GM21360 (cell line): Measurements from ENCODE around the gene METTL23.
"Not testable (repeated sequence)": the region's sequence is repeated elsewhere in the genome, so short reads cannot be mapped to it uniquely, and the experiment has no call there.

Source experiments
- ATAC-seq: cut with Tn5 transposase; IDR thresholded peaks from one replicate; pipeline ENCODE4 v1.9.1; 2021; ENCODE audit warnings: mild to moderate bottlenecking, moderate library complexity; ENCODE audit not compliant: unreplicated experiment

Gene METTL23

GRCh38 chr17:76691379-76692191 lies 35.1 kb upstream of the METTL23 start:
- no peak for ATAC-seq

DNA sequence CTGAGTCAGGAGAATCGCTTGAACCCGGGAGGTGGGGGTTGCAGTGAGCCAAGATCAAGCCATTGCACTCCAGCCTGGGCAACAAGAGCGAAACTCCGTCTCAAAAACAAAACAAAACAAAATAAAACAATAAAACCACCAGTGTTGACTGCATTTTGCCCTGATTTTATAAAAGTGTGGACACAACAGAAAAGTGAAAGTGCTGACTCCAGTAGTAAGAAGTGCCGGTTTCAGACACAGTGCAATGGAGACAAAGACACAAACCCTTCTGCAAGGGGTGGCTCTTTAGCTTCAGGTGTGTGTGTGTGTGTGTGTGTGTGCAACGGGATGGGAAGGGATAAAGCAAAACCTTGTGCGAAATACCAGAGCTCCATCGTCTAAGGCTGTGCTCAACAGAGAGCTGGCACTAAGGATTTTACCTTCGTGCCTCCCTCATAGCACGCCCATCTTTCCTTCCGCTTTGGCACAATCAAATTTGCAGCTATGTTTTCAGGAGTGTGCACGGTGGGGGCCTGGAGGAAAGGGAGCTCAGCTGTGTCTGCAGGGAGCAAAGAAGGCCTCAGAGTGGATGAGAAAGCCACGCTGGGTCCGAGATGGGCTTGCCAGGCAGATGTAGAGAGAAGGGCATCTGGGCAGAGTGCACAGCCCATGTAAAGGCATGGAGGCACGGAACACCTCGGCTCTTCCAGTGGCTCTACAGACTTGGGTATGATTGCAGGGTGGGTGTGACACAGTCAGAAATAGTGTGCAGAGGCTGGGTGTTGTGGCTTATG lies 31.4 kb upstream of the METTL23 start:
- ATAC-seq = no peak

- ATAC-seq = no peak
Measured at GRCh38 chr17:76696763-76697701, 29.6 kb upstream of the METTL23 start.

- ATAC-seq = no peak
Measured at GRCh38 chr17:76697702-76698465, 28.8 kb upstream of the METTL23 start.

DNA sequence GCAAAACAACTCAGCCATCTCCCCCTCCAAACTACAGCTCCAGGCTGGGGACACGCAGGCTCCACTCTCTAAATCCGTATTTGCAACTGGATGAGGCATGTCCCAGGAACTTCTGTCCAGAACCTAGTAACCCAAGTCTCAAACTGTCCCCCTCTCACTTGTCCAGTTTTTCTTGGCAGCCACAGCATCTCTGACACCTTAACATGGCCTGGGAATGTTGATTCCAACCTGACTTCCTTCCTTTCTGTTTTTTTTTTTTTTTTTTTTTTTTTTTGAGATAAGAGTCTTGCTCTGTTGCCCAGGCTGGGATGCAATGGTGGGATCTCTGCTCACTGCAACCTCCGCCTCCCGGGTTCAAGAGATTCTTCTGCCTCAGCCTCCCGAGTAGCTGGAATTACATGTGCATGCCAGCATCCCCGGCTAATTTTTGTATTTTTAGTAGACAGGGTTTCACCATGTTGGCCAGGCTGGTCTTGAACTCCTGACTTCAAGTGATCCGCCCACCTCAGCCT lies 28.1 kb upstream of the METTL23 start:
- ATAC-seq = not testable (repeated sequence)

DNA sequence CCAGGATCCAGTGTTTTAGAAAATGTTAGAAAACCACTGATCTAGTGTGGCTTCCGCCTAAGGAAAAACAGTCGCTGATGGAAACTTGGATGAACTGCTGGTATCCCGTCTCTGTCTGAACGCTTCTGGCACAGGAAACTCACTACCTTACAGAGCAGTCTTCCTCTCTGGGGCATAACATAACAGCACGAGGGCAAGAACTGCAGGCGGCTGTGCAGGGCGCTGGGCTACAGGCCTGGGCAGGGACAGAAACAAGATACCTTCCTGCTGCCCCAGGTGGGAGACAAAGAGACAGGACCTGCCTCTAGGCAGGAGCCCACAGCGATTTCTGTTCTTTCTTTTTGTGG lies 26.4 kb upstream of the METTL23 start:
- ATAC-seq = no peak

DNA sequence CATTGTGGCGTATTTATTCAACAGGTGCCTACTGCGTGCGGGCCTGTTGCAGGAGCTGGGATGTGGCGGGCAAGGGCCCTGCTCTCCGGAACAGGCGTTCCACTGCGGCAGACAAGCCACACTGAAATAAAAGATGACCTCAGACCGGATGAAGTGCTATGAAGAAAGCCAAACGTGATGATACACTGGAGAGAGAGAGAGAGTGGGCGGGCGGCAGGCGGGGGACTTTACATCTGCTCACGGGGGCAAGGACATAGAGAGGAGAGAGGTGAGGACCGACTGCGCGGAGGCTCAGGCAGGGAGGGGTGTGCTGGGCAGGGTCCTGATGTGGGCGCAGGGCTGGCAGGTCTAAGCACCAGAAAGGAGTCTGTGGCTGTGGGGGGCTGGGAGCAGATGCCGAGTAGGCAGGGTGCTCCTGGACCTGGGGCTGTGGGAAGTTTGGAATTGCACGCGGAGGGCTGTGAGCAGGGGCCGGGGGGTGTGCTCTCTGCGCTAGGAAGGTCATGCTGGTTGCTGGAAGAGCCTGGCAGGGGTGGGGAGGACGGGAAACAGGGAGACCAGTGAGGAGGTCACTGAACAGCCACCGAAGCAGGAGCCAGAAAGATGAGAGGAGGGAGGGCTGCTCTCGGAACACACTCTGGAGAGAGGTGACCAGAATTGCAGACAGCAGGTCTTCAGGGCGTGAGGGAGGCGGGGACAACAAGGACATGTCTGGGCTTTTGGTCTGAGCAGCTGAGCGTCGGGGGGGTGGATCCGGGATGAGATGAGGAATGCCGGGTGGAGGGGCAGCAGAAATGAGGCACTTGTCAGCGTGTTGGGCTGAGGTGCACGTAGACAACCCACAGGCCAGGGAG lies 25.8 kb upstream of the METTL23 start:
- ATAC-seq = no peak

GRCh38 chr17:76701471-76701967 lies 25.1 kb upstream of the METTL23 start:
- ATAC-seq = no peak

DNA sequence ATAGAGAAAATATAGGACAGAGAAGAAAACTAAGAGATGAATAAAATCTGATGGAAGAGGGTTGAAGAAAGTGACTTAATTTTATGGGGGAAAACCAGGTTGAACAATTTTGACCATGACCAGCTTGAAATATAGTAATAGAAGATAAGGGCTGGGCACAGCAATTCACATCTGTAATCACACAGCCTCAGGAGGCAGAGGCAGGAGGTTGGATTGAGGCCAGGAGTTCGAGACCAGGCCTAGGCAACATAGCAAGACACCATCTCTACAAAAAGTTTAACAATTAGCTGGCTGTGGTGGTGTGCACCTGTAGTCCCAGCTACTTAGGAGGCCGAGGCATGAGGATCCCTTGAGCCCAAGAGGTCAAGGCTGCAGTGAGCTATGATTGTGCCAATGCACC lies 24.6 kb upstream of the METTL23 start:
- ATAC-seq = no peak

- ATAC-seq = no peak
Measured at GRCh38 chr17:76702941-76703637, 23.6 kb upstream of the METTL23 start.

- ATAC-seq = no peak
Measured at GRCh38 chr17:76704805-76705204, 21.8 kb upstream of the METTL23 start.

- no peak for ATAC-seq
Measured at GRCh38 chr17:76706817-76707216, 19.8 kb upstream of the METTL23 start.

GRCh38 chr17:76707985-76708807 lies 18.4 kb upstream of the METTL23 start:
- ATAC-seq = no peak

DNA sequence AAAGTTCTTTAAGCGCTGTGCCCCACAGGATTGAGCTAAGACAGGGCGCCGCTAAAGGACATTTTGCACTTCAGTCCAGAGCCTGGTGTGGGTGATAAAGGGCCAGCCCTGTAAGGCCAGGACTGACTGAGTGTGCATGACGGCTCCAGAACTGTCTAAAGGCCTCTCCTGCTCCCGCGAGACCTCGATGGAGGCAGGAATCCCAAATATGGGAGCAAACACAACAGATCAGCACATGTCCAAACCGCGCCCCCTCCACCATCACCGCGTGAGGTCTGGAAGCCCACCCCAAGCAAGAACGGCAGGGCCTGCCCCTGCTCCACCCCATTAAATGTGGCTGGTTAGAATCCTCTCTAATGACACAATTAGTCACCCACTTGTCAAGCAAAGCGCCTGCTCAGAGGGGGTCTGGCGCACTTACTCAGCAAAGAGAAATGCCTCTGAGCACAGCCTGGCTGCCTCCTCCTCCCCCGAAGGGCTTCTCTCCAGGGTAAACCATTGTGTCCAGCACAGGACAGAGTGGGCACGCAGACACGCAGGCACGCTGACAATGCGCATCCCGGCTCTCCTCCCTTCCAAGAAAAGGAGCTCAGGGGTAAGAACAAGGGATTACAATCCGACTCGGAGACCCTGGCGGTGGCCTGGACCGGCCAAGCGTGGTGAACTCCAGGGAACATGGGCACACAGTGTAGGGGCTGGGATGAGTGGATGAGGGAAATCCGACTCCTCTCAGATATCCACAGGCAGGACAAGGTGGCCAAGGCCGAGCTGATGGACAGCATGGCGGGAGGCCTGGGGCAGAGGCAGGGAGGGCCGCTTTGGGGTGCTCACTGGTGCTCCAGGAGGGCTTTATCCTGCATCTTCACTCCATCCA lies 17.3 kb upstream of the METTL23 start:
- ATAC-seq = no peak

DNA sequence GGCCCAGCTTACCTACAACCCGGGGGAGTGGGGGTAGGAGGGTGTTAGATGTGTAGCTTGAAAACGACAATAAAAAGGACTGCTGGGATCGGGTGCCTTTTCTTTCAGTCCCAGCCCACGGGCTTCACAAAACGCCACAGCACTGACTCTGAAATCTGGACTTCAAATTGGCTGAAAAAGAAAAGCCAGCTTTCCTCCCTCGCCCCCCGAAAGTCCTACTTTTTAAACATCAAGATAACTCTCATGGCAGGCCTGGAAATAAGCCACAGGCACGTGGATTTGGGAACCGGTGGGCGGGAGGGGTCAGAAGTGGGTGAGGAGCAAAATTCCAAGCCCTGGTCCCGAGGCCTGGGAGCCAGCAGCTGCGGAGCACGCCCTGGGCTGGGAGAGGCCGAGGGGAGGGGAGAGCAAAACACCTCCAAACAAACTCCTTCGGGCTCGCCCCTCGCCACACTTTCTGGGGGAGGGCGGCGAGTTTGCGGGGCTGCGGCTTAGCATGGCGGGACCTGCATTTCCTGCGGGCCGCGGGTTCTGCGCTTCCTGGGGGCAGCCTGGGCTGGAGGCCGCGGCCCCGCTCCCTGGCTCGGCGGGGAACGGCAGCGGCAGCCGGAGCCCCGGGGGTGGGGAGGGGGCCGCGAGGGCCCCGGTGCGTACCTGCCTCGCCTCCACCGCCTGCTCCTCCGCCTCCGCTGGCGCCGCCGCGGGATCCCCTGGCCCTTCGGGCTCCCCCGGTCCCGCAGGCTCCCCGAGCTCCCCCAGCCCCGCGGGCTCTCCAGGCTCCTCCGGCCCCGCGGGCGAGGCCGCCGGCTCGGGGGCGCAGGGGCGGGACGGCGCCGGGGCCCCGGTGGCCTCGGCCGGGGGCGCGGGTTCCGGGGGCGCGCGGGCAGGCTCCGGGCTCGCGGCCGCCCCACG lies 16.4 kb upstream of the METTL23 start:
- not testable (repeated sequence) for ATAC-seq
